ENCODE data around the gene STXBP5L. TPM values are rescaled to one million over a fixed set of nuclear protein-coding genes. Genes with fewer than 3 reads are reported as not detected.
"Not testable (repeated sequence)": the region's sequence is repeated elsewhere in the genome, so short reads cannot be mapped to it uniquely, and the experiment has no call there.

Gene STXBP5L
- total and polyA plus RNA-seq, 7 donors, result under 0.01 to 14.3 (median 11.8) TPM; not detected in 1

- no peak overlapping the region for H3K4me3 ChIP-seq
- WGBS, 2 donors, result 74 to 76% methylated on average over 4 of the region's 4 CpGs
- TF ChIP-seq EP300 (IDR thresholded peaks at IDR 0.05), result no peak
- no peak for TF ChIP-seq CTCF (IDR thresholded peaks at IDR 0.05)
- no peak for TF ChIP-seq POLR2A (IDR thresholded peaks at IDR 0.05)
- TF ChIP-seq POLR2AphosphoS5 (IDR thresholded peaks at IDR 0.05), result no peak
- no peaks in the 10 kb centered on the region for H3K27me3 ChIP-seq
- no peaks in the 10 kb centered on the region for H3K36me3 ChIP-seq
- H3K4me1 ChIP-seq, result peaks cover 0 to 6% (median 0%) of the 10 kb centered on the region in 4 donors
- intact Hi-C loops (cut with DNase I), result no loop called here
- H3K9me3 ChIP-seq, result no peaks in the 10 kb centered on the region
- DNase-seq, result no peak
- no peak overlapping the region for H3K27ac ChIP-seq
These were observed 32.0 kb upstream of the STXBP5L start for GRCh38 chr3:120875989-120876388.

- H3K4me1 ChIP-seq, result peaks cover 0 to 6% (median 0%) of the 10 kb centered on the region in 4 donors
- no peak overlapping the region for H3K4me3 ChIP-seq
- intact Hi-C loops (cut with DNase I), result no loop called here
These were observed 28.6 kb upstream of the STXBP5L start for GRCh38 chr3:120879411-120879810.

GRCh38 chr3:120892921-120893320 is 15.1 kb upstream of the STXBP5L start:
- H3K9me3 ChIP-seq, result no peaks in the 10 kb centered on the region
- intact Hi-C loops (cut with DNase I), result loop anchor here (5.0 kb wide), 1 partner anchor 36 kb away; no protein-coding TSS in a partner anchor
- DNase-seq, result no peak
- TF ChIP-seq POLR2AphosphoS5 (IDR thresholded peaks at IDR 0.05) (no peak), EP300 (IDR thresholded peaks at IDR 0.05) (no peak), CTCF (IDR thresholded peaks at IDR 0.05) (no peak), POLR2A (IDR thresholded peaks at IDR 0.05) (no peak)
- no peak overlapping the region for H3K4me3 ChIP-seq
- peaks cover 0 to 31% (median 25%) of the 10 kb centered on the region in 4 donors for H3K4me1 ChIP-seq
- H3K27ac ChIP-seq, result peak overlapping the region in 1 of 4 donors; percentile 35
- H3K27me3 ChIP-seq, result no peaks in the 10 kb centered on the region
- H3K36me3 ChIP-seq, result no peaks in the 10 kb centered on the region

More at GRCh38 chr3:120879411-120879810, 28.6 kb upstream of the STXBP5L start:
- H3K27ac ChIP-seq, result no peak overlapping the region
- H3K36me3 ChIP-seq, result no peaks in the 10 kb centered on the region
- WGBS, 2 donors, result 50 to 68% methylated on average over 4 of the region's 4 CpGs
- no peaks in the 10 kb centered on the region for H3K9me3 ChIP-seq
- no peak for DNase-seq
- H3K27me3 ChIP-seq, result no peaks in the 10 kb centered on the region
- no peak for TF ChIP-seq POLR2AphosphoS5 (IDR thresholded peaks at IDR 0.05)
- TF ChIP-seq EP300 (IDR thresholded peaks at IDR 0.05), result no peak
- no peak for TF ChIP-seq POLR2A (IDR thresholded peaks at IDR 0.05)
- TF ChIP-seq CTCF (IDR thresholded peaks at IDR 0.05), result no peak

GRCh38 chr3:120894316-120895057 is 13.5 kb upstream of the STXBP5L start:
- peak; percentile 63 for DNase-seq
- no peaks in the 10 kb centered on the region for H3K36me3 ChIP-seq
- peaks cover 0 to 31% (median 25%) of the 10 kb centered on the region in 4 donors for H3K4me1 ChIP-seq
- no peaks in the 10 kb centered on the region for H3K9me3 ChIP-seq
- peak overlapping the region in 3 of 4 donors; percentile 69 to 72 (median 72) for H3K27ac ChIP-seq
- no peak overlapping the region for H3K4me3 ChIP-seq
- WGBS, 2 donors, result 2 to 3% methylated on average over 5 of the region's 5 CpGs
- no peaks in the 10 kb centered on the region for H3K27me3 ChIP-seq
- intact Hi-C loops (cut with DNase I), result loop anchor here (5.0 kb wide), 1 partner anchor 37 kb away; no protein-coding TSS in a partner anchor
- TF ChIP-seq POLR2AphosphoS5 (IDR thresholded peaks at IDR 0.05) (peak in 3 of 4 donors; percentile 29 to 71 (median 71)), POLR2A (IDR thresholded peaks at IDR 0.05) (no peak)

GRCh38 chr3:120901716-120902115 is 6.3 kb upstream of the STXBP5L start:
- H3K27me3 ChIP-seq; DNase-seq; intact Hi-C loops (cut with DNase I); H3K4me1 ChIP-seq; H3K36me3 ChIP-seq; H3K9me3 ChIP-seq; H3K27ac ChIP-seq; H3K4me3 ChIP-seq: not testable (repeated sequence)
- WGBS, 2 donors, result 90 to 93% methylated on average over 6 of the region's 6 CpGs
